NCI-H1436 (cell line): Measurements from ENCODE around the gene SMYD2.

Source experiments
- DNase-seq: peaks from one replicate; lab custom pipeline; 2025; lab: John Stamatoyannopoulos, UW

The SMYD2 gene

GRCh38 chr1:214329470-214330220 lies 48.7 kb downstream of the SMYD2 start:
- DNase-seq: no peak

GRCh38 chr1:214330222-214330621 lies 49.3 kb downstream of the SMYD2 start:
- DNase-seq: no peak

GRCh38 chr1:214330715-214331114 lies 49.8 kb downstream of the SMYD2 start:
- no peak for DNase-seq

- no peak for DNase-seq
Observed at GRCh38 chr1:214331180-214331579, 50.2 kb downstream of the SMYD2 start.

- DNase-seq: peak; percentile 46
Observed at GRCh38 chr1:214331827-214332423, 51.0 kb downstream of the SMYD2 start.

GRCh38 chr1:214332946-214333798 lies 52.2 kb downstream of the SMYD2 start:
- DNase-seq: peak; percentile 36

GRCh38 chr1:214335567-214335966 lies 54.6 kb downstream of the SMYD2 start:
- peak; percentile 24 for DNase-seq

- DNase-seq: no peak
Observed at GRCh38 chr1:214337015-214337414, 56.1 kb downstream of the SMYD2 start.

- no peak for DNase-seq
Observed at GRCh38 chr1:214337511-214337910, 56.6 kb downstream of the SMYD2 start.

- DNase-seq: no peak
Observed at GRCh38 chr1:214338212-214338611, 57.3 kb downstream of the SMYD2 start.

- no peak for DNase-seq
Observed at GRCh38 chr1:214341459-214341858, 60.5 kb downstream of the SMYD2 start.

- DNase-seq: no peak
Observed at GRCh38 chr1:214341932-214342331, 61.0 kb downstream of the SMYD2 start.

GRCh38 chr1:214342525-214342924 lies 61.6 kb downstream of the SMYD2 start:
- no peak for DNase-seq

- no peak for DNase-seq
Observed at GRCh38 chr1:214344897-214345296, 63.9 kb downstream of the SMYD2 start.

GRCh38 chr1:214349008-214349407 lies 68.0 kb downstream of the SMYD2 start:
- DNase-seq: no peak

- no peak for DNase-seq
Observed at GRCh38 chr1:214349781-214350180, 68.8 kb downstream of the SMYD2 start.

- DNase-seq: no peak
Observed at GRCh38 chr1:214351551-214352277, 70.8 kb downstream of the SMYD2 start.

- DNase-seq: no peak
Observed at GRCh38 chr1:214352838-214353237, 71.9 kb downstream of the SMYD2 start.

GRCh38 chr1:214354440-214355148 lies 73.6 kb downstream of the SMYD2 start:
- DNase-seq: no peak

GRCh38 chr1:214360116-214360515 lies 79.2 kb downstream of the SMYD2 start:
- DNase-seq: no peak

- DNase-seq: no peak
Observed at GRCh38 chr1:214360525-214361164, 79.7 kb downstream of the SMYD2 start.
